Activated naive CD4-positive, alpha-beta T cell treated with anti-CD3 and anti-CD28 coated beads for 36 hours (primary cell): ENCODE results near the gene JAG1. TPM values are rescaled to one million over a fixed set of nuclear protein-coding genes. Genes with fewer than 3 reads are reported as not detected.

Experiments used
- CTCF ChIA-PET: fragments of 350-600 bp; sonication (Branson Sonifier 250); formaldehyde crosslinking; loops from one replicate; lab custom pipeline; 2021; ENCODE audit warnings: antibody characterized with exemption; lab: Charles Lee
- DNase-seq: peaks from one replicate; pipeline ENCODE4 v3.0.0-alpha.2; 2020
- H3K27ac Mint-ChIP-seq: one replicate; pipeline ENCODE4 v1.8.0; 2021; ENCODE audit warnings: mild to moderate bottlenecking, mixed read lengths
- H3K27me3 Mint-ChIP-seq: one replicate; pipeline ENCODE4 v1.8.0; 2021; ENCODE audit warnings: low read depth, mixed read lengths
- H3K36me3 Mint-ChIP-seq: one replicate; pipeline ENCODE4 v1.8.0; 2021; ENCODE audit warnings: low read depth, mixed read lengths
- H3K4me1 Mint-ChIP-seq: one replicate; pipeline ENCODE4 v1.8.0; 2021; ENCODE audit warnings: low read depth, mixed read lengths
- H3K4me3 Mint-ChIP-seq: one replicate; pipeline ENCODE4 v1.8.0; 2021; ENCODE audit warnings: mild to moderate bottlenecking, moderate library complexity, mixed read lengths
- H3K9me3 Mint-ChIP-seq: one replicate; pipeline ENCODE4 v1.8.0; 2021; ENCODE audit warnings: mixed read lengths
- intact Hi-C: fragments of 100-400 bp; cut with micrococcal nuclease; formaldehyde crosslinking; loops from one replicate; pipeline ENCODE4 v1.15.1; 2023
- total RNA-seq, 2 experiments: library from RNA; stranded (reverse); gene quantifications; one replicate each; pipeline ENCODE4 v1.2.3, GENCODE V29; 2021

Gene JAG1
- total RNA-seq, 2 experiments from 2014 or later, result 0.25 to 0.41 TPM

- no peak overlapping the region for H3K4me3 Mint-ChIP-seq
Measured at GRCh38 chr20:10710991-10711775, 37.4 kb upstream of the JAG1 start.

DNA sequence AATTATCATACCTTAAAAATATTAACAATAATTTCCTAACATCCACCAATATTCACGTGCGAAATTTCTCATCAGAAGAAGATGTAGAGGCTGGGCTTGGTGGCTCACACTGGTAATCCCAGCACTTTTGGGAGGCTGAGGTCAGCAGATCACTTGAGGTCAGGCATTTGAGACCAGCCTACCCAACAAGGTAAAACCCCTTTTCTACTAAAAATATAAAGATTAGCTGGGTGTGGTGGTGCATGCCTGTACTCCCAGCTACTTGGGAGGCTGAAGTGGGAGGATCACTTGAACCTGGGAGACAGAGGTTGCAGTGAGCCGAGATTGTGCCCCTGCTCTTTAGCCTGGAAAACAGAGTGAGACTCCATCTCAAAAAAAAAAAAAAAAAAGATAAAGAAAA lies 36.1 kb upstream of the JAG1 start:
- no peak for DNase-seq
- H3K36me3 Mint-ChIP-seq, result no peaks in the 10 kb centered on the region
- no peak overlapping the region for H3K4me3 Mint-ChIP-seq
- no peaks in the 10 kb centered on the region for H3K4me1 Mint-ChIP-seq
- intact Hi-C loops, result no loop called here
- no peaks in the 10 kb centered on the region for H3K9me3 Mint-ChIP-seq
- peaks cover 10% of the 10 kb centered on the region for H3K27me3 Mint-ChIP-seq
- CTCF ChIA-PET, result no interaction called here
- H3K27ac Mint-ChIP-seq, result no peak overlapping the region

More at GRCh38 chr20:10710991-10711775, 37.4 kb upstream of the JAG1 start:
- H3K27ac Mint-ChIP-seq, result no peak overlapping the region
- H3K27me3 Mint-ChIP-seq, result peaks cover 7% of the 10 kb centered on the region
- CTCF ChIA-PET, result no interaction called here
- intact Hi-C loops, result no loop called here
- H3K36me3 Mint-ChIP-seq, result no peaks in the 10 kb centered on the region
- no peaks in the 10 kb centered on the region for H3K9me3 Mint-ChIP-seq
- H3K4me1 Mint-ChIP-seq, result no peaks in the 10 kb centered on the region
- DNase-seq, result no peak

DNA sequence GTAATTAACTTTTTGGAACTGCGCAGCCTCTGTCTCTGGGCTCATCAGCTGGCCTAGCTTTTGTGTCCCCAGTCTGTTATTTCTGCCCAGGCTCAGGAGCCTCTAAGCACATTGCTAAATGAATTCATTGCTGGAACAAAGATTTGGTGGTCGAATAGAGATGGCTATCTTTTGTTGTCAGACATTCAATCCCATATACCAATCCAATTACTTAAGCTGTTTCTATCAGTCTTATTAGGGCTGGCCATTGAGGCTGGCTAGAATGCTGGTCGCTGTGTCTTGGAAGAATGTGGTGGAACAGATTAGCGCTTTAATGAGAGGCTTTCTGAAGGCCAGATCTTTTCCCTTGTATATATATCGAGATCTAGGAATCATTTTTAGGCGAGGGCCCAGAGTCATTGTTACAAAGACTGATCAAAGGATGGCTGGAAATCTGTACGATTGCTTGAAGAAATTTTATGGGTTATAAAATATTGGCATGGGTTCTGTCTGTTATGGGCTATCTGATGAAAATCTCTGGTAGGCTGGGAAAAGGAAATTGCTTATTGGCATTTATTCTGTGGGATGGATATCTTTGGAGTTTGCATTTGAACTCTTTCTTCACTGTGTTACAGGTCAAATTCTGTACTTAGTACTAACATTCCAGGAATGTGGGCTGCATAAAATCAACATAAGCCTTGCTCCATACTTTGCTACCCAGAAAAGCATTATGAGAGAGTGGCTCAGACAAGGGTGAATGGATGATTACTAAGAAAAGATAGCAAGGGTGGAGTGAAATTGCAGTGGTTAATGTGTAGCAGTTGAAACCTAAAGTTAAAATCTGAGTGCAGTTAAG lies 34.8 kb upstream of the JAG1 start:
- CTCF ChIA-PET, result no interaction called here
- H3K9me3 Mint-ChIP-seq, result peaks cover 3% of the 10 kb centered on the region
- H3K4me3 Mint-ChIP-seq, result no peak overlapping the region
- DNase-seq, result no peak
- H3K4me1 Mint-ChIP-seq, result no peaks in the 10 kb centered on the region
- no peaks in the 10 kb centered on the region for H3K36me3 Mint-ChIP-seq
- intact Hi-C loops, result no loop called here
- no peak overlapping the region for H3K27ac Mint-ChIP-seq
- H3K27me3 Mint-ChIP-seq, result peaks cover 10% of the 10 kb centered on the region

GRCh38 chr20:10707791-10708190 lies 34.0 kb upstream of the JAG1 start:
- Mint-ChIP-seq H3K36me3 (no peaks in the 10 kb centered on the region), H3K9me3 (peaks cover 3% of the 10 kb centered on the region), H3K27ac (no peak overlapping the region), H3K4me1 (no peaks in the 10 kb centered on the region), H3K4me3 (no peak overlapping the region), H3K27me3 (peaks cover 10% of the 10 kb centered on the region)
- no peak for DNase-seq
- CTCF ChIA-PET, result no interaction called here
- intact Hi-C loops, result no loop called here

- no peak overlapping the region for H3K27ac Mint-ChIP-seq
- H3K36me3 Mint-ChIP-seq, result no peaks in the 10 kb centered on the region
- peaks cover 8% of the 10 kb centered on the region for H3K27me3 Mint-ChIP-seq
- DNase-seq, result no peak
- CTCF ChIA-PET, result no interaction called here
- H3K4me3 Mint-ChIP-seq, result no peak overlapping the region
- intact Hi-C loops, result no loop called here
- peaks cover 3% of the 10 kb centered on the region for H3K9me3 Mint-ChIP-seq
- no peaks in the 10 kb centered on the region for H3K4me1 Mint-ChIP-seq
Measured at GRCh38 chr20:10707068-10707467, 33.3 kb upstream of the JAG1 start.

DNA sequence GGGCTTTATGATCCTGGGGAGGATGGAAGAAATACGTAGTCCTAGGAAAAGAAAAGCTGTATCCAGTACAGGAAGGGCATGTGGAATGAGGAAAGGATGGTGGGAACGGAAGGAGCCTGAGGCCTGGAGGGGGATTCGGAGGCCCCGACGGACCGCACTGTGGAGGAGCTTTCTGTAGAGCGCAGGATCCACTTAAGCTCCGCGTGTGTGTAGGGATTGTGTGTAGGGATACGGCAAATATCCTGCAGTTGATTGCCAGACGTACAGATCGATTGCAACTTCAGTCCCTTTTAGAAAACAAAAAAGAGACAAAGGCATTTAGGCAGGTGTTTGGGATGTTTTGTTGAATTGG lies 32.6 kb upstream of the JAG1 start:
- peaks cover 3% of the 10 kb centered on the region for H3K9me3 Mint-ChIP-seq
- intact Hi-C loops, result no loop called here
- CTCF ChIA-PET, result no interaction called here

GRCh38 chr20:10705801-10706459 lies 32.1 kb upstream of the JAG1 start:
- Mint-ChIP-seq H3K4me1 (no peaks in the 10 kb centered on the region), H3K4me3 (no peak overlapping the region), H3K27me3 (peaks cover 7% of the 10 kb centered on the region), H3K27ac (no peak overlapping the region), H3K9me3 (peaks cover 3% of the 10 kb centered on the region), H3K36me3 (no peaks in the 10 kb centered on the region)
- DNase-seq, result no peak
- intact Hi-C loops, result no loop called here
- CTCF ChIA-PET, result no interaction called here

More for the DNA sequence above, 32.6 kb upstream of the JAG1 start:
- H3K4me3 Mint-ChIP-seq, result no peak overlapping the region
- H3K36me3 Mint-ChIP-seq, result no peaks in the 10 kb centered on the region
- DNase-seq, result no peak
- no peak overlapping the region for H3K27ac Mint-ChIP-seq
- peaks cover 7% of the 10 kb centered on the region for H3K27me3 Mint-ChIP-seq
- no peaks in the 10 kb centered on the region for H3K4me1 Mint-ChIP-seq

GRCh38 chr20:10701607-10702006 lies 27.8 kb upstream of the JAG1 start:
- intact Hi-C loops, result no loop called here
- DNase-seq, result no peak
- no peaks in the 10 kb centered on the region for H3K36me3 Mint-ChIP-seq
- H3K4me1 Mint-ChIP-seq, result no peaks in the 10 kb centered on the region
- H3K27ac Mint-ChIP-seq, result no peak overlapping the region
- H3K9me3 Mint-ChIP-seq, result peaks cover 3% of the 10 kb centered on the region
- no peak overlapping the region for H3K4me3 Mint-ChIP-seq
- peaks cover 8% of the 10 kb centered on the region for H3K27me3 Mint-ChIP-seq
- CTCF ChIA-PET, result no interaction called here

DNA sequence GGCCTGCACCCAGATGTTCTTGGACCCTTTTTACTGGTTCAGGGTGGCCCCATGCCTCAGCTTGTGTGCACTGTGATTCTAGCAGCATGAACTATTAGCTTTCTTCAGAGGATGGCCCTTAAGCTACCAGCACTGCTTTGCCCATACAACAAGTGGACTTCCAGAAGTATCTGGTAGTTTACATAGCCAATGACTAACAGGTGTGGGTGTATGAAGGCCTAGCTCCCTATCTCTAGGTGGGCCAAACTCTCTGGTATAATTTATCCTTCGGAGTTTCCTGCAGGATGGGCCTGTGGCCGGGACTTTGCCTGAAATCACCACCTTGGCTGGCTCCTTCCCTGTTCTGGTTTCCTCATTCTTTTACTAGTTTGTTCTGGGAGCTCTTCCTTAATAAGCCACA lies 26.1 kb upstream of the JAG1 start:
- peaks cover 10% of the 10 kb centered on the region for H3K27me3 Mint-ChIP-seq
- intact Hi-C loops, result no loop called here
- H3K4me1 Mint-ChIP-seq, result no peaks in the 10 kb centered on the region
- H3K9me3 Mint-ChIP-seq, result peaks cover 3% of the 10 kb centered on the region
- no peak overlapping the region for H3K4me3 Mint-ChIP-seq
- no peak for DNase-seq
- no peak overlapping the region for H3K27ac Mint-ChIP-seq
- CTCF ChIA-PET, result interaction anchor here (0.7 kb wide), 1 partner anchor 222 kb away, joined by 3 read pairs; no protein-coding TSS in a partner anchor
- H3K36me3 Mint-ChIP-seq, result no peaks in the 10 kb centered on the region

GRCh38 chr20:10699489-10699888 lies 25.7 kb upstream of the JAG1 start:
- Mint-ChIP-seq H3K4me1 (no peaks in the 10 kb centered on the region), H3K9me3 (peaks cover 3% of the 10 kb centered on the region), H3K36me3 (no peaks in the 10 kb centered on the region), H3K27ac (no peak overlapping the region), H3K4me3 (no peak overlapping the region), H3K27me3 (peaks cover 10% of the 10 kb centered on the region)
- CTCF ChIA-PET, result no interaction called here
- intact Hi-C loops, result no loop called here
- DNase-seq, result no peak

- Mint-ChIP-seq H3K9me3 (no peaks in the 10 kb centered on the region), H3K27ac (no peak overlapping the region), H3K4me3 (no peak overlapping the region), H3K4me1 (no peaks in the 10 kb centered on the region), H3K36me3 (no peaks in the 10 kb centered on the region), H3K27me3 (peaks cover 10% of the 10 kb centered on the region)
- CTCF ChIA-PET, result interaction anchor here (1.0 to 1.9 kb wide), 2 partner anchors 8 to 38 kb away, joined by 3 to 4 read pairs; no protein-coding TSS in a partner anchor
- intact Hi-C loops, result no loop called here
- DNase-seq, result peak; percentile 19
Measured at GRCh38 chr20:10696650-10697049, 22.9 kb upstream of the JAG1 start.

GRCh38 chr20:10689385-10689784 lies 15.6 kb upstream of the JAG1 start:
- H3K4me3 Mint-ChIP-seq, result no peak overlapping the region
- H3K36me3 Mint-ChIP-seq, result no peaks in the 10 kb centered on the region
- no peaks in the 10 kb centered on the region for H3K9me3 Mint-ChIP-seq
- H3K27me3 Mint-ChIP-seq, result peaks cover 8% of the 10 kb centered on the region
- CTCF ChIA-PET, result no interaction called here
- H3K4me1 Mint-ChIP-seq, result no peaks in the 10 kb centered on the region
- no peak overlapping the region for H3K27ac Mint-ChIP-seq
- DNase-seq, result no peak
- intact Hi-C loops, result no loop called here
